ENCODE results near the gene RARA.
A peak's percentile ranks its signal among the peaks of the same experiment; 100 is the strongest.

RARA gene

DNA sequence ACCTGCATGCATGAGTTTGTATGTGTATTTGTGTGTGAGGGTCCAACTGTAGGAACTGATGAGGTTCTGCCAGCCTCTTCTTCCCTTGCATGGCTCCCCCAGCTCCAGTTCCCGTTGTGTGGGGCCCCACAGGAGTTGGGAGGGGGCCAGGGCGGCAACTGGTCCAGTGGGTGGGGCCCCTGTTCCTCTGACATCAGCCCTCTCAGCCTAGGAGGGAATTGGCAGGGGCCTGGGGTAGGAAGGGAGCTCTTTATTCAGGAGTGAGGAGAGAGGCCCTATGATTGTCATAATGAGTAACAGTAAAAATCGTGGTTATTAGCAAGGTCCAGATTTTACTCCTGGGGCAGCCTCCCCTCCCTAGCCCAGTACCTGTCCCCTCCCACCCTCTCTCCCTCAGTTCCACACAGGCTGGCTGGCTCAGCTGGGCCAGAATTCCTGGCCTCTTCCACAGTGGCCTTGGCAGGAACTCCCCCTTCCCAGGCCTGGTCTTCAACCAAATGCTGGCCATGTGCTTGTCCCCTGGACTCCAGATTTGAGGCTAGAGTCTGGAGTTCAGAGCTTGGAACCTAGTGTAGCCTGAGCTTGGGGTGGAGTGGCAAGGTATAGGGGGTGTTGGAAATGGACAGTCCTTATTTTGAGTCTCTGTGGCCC lies 18.9 kb downstream of the RARA start:
- DNase-seq (ENCODE audit: low read depth) = no peak

DNA sequence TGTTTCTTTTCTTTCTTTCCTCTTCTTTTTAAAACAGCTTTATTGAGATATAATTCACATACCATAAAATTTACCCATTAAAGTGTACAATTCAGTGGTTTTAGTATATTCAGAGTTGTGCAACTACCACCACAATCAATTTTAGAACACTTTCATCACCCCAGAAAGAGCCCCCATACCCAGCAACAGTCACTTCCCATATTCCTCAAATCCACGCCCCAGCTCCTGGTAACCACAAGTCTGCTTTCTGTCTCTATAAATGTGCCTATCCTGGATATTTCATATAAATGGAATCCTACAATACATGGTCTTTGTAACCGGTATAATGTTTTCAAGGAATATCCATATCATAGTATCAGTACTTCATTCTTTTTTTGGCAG lies 19.4 kb downstream of the RARA start:
- DNase-seq (ENCODE audit: low read depth) = no peak

DNA sequence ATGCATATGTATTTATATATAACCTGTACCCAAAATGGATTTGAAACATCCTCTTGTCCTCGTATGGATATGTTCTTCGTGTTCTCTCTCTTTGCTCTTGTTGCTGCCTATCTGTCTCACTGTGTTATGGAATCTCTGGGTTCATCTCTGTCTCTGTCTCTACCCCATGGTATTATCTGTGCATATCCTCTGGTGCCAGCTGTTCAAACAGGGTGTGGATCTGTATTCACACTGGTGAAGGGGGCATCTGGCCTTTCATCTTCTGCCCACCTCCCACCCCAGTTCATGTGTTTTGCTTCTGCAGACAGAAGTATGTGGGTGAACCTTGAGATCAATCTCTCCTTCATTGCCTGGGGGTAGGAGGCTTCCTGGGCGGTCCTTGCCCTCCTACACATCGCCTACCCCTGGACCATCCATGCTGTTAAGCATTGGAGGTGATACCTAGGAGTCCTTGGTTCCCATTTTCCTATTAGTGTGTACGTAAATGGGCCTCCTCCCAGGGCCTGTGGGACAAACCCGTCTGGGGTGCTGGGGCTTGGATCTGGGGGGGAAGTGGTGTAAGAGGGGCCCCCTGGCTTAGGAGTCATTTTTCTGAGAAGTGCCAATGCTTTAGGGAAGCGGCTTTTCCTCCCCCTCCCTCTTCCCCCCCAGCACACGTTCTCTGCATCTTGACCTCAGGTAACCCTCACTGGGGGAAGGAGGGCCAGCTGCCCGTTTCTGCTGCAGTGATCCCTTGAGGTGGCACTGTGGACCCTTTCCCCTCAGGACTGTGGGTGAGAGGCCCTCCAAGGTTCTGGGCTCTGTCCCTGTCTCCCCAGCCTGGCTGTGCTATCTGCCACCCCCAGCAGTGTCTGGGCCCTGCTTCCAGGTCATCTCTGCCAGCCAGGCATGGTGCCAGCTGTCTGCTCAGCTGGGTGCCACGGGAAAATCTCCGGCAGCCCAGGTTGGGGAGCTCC lies 21.1 kb downstream of the RARA start:
- no peak for DNase-seq (ENCODE audit: low read depth)

DNA sequence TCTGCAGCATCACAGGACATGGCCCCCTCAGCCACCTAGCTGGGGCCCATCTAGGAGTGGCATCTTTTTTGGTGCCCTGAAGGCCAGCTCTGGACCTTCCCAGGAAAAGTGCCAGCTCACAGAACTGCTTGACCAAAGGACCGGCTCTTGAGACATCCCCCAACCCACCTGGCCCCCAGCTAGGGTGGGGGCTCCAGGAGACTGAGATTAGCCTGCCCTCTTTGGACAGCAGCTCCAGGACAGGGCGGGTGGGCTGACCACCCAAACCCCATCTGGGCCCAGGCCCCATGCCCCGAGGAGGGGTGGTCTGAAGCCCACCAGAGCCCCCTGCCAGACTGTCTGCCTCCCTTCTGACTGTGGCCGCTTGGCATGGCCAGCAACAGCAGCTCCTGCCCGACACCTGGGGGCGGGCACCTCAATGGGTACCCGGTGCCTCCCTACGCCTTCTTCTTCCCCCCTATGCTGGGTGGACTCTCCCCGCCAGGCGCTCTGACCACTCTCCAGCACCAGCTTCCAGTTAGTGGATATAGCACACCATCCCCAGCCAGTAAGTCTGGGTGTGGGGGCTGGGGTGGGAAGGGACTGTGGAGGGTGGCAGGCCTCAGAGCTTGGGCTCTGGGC lies 22.0 kb downstream of the RARA start:
- no peak for DNase-seq (ENCODE audit: low read depth)

DNA sequence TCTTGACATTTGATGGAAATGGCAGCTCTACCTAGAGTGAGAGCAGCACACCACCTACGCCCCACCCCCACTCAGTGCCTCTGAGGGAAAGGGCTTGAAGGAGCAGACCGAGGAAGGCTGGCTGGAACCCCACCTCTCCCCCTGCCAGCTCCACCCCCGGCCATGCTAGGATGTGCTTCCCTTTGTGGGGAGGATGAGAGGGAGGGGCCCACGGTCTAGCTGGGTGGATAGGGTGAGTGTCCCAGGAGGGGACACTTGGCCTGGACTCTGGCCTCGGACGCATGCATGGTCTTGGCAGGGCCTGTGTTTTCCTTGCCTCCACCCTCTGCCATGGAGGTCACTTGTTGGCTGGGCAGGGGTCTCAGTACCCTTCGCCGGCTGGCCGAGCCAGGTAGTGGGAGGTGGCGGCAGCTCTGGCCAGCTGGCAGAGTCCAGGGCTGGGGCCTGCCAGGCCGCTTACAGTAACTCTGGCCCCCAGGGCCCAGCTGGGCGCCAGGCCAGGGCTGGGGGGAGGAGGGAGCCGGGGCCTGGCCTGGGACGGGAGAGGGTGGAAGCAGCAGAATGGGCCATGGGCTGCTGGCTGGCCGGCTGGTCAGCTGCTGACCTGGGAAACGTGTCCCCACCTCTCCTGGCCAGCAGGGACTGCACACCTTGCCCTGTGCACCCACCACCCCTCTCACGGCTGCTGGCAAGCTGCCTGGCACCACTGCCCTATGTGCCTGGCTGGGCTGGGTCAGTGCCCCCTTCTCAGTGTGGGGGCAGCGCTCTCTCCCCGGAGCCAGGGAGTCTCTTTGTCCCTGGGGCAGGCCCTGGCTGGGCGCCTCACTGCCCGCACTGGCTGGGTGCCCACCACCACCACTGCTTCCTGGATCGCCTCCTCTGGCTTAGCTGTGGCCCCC lies 23.0 kb downstream of the RARA start:
- DNase-seq (ENCODE audit: low read depth) = no peak

DNA sequence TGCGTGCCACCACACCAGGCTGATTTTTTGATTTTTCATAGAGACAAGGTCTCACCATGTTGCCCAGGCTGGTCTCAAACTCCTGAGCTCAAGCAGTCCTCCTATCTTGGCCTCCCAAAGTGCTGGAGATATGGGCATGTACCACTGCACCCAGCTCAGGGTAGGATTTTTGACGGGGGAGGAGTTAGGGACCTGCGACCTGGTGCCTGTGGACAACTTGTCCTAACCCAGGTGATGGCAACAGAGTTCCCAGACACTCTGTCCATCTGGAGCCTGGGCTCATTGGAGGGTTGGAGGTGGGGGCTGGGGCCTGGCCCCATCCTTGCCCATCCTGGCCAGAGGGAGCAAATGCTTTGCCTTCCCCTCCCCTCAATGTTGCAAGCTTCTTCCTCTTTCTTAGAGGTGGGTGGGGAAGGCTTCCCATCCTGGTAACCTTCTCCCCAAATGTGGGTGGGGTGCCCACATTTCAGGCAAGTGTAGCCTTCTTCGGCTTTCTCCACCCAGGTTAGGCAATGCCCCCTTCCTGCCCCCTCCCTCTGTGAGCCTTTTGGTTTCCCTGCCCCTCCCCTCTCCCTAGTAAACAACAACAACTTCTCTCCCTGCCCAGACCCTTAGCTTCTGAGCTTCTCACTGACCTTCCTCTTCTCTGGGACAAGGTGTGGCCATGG lies 24.9 kb downstream of the RARA start:
- no peak for DNase-seq (ENCODE audit: low read depth)

DNA sequence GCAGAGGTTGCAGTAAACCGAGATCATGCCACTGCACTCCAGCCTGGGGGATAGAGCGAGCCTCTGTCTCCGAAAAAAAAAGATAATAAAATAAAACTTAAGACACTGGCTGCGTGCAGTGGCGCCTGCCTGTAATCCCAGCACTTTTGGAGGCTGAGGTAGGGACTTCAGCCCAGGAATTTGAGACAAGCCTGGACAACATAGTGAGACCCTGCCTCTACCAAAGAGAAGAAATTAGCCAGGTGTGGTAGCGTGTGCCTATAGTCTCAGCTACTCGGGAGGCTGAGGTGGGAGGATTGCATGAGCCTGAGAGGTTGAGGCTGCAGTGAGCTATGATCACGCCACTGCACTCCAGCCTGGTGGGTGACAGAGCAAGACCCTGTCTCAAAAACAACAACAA lies 26.6 kb downstream of the RARA start:
- no peak for DNase-seq (ENCODE audit: low read depth)

DNA sequence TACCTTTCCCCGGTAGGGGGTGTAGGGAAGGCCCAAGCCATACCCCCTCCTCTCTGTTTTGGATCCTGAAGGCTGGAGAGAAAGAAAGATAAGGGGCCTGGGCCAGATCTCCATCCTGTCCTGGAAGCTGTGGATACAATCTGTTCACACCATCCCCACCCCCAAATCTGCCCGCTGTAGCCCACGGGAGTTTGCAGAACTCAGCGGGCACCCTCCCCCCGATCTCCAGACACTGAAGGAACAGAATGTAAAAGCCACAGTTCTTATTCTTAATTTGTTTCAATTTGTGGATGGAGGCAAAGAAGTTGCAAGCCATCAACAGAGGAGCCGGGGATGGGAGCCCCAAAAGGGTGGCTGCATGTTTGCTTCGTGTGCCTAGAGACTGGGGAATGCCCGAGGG lies 28.4 kb downstream of the RARA start:
- DNase-seq (ENCODE audit: low read depth) = no peak

DNA sequence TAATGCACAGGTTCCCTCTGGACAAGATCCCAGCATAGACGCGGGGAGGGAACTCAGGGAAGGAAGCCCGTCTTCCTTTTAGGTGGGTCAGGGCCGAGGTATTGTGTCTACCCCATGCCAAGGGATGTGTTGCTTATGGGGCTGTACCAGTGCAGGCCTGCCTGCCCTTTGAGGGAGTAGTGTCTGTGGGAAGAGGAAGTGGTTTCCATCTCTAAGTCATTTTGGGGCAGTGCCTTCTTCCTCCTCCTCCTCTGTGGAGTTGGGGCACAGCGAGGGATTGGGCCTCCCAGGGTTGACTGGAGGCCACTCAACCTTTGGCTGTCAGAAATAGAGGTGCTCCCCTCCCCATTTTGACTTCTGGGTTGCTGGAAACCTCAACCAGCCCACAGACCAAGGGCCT lies 29.1 kb downstream of the RARA start:
- DNase-seq (ENCODE audit: low read depth) = no peak

DNA sequence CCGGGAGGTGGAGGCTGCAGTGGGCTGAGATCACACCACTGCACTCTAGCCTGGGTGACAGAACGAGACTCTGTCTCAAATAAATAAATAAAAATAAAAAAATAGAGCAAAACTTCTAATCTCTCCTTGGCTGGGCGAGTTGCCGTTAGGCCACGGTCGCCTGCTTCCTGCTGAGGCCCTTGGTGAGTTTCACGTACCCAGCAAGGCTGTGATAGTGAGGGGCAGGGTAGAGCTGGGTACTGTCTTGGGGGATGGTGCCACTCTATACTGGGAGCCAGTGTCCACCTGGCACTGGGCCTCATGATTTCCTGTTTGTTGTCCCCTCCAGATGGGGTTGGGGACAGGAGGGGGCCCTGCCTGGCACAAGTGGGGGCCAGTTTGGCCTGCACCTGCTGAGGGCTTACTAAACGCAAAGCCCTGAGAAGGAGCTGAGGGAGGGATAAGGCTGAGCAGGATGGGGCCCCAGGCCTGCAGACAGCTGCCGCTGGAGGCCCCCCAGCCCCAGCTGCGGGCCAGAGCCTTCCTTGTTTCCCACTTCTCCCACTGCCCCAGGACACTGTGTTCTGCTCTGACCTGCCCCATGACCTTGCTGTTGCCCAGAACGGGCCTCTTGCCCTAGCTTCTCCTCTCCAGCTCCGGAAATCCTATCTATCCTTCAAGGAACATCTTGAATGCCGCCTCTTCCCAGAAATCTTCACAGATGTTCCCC lies 30.1 kb downstream of the RARA start:
- no peak for DNase-seq (ENCODE audit: low read depth)

DNA sequence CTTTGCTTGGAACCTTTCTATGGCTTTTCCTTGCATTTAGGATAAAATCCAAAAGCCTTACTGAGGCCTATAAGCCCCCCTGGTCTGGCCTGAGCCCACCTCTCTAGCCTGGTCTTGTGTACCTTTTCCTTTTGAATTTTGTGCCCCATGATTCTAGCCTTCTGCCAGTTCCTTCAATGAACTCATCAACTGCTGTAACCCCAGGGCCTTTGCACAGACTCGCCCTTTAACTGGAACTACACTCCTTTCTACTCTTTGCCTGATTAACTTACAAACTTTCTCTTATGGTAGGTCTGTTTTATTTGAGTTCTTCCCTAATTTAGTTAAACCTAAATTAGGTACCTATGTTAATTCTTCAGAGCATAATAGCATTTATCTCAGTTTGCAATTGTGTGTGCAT lies 31.3 kb downstream of the RARA start:
- DNase-seq (ENCODE audit: low read depth) = no peak

DNA sequence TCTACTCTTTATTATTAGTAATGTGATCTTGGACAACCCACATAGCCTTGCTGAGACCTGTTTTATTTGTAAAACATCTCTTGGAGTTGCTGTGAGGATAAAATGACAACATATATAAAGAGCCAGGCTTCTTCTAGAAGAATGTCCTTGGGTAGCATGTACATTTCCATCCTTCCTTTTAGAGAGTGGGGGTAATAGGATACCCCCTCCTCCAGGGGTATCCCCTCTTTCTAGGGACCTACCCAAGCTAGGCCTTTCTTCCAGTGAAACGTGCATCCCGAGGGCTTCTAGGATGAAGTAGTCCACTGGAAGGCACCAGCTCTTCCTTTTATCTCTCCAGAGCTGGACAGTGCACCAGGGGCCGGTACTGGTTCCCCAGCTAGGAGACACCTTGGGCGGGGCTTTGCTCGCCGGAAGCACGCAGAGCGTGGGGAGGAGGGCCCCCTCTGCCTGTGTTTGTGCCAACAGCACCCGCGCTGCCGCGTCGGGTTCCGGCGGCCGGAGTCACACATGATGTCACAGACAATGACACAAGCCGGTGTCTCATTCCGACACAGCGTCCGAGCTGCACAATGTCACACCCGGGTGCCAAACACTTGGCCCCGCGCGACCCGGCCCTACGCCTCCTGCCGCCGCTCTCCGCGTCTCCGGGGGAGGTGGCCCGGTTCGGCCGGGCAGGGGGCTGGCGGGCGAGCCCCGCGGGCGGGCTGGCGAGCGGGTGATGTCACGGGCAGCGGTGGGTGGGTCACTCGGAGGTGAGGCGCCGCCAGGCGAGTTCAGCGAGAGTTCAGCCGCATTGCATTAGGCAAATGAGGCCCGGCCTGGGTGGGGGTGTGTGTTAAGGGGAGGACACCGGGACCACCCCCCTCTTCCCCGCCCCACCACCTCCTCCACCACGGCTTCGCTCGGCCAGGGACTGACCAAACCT lies 32.2 kb downstream of the RARA start:
- DNase-seq (ENCODE audit: low read depth) = peak; percentile 83

DNA sequence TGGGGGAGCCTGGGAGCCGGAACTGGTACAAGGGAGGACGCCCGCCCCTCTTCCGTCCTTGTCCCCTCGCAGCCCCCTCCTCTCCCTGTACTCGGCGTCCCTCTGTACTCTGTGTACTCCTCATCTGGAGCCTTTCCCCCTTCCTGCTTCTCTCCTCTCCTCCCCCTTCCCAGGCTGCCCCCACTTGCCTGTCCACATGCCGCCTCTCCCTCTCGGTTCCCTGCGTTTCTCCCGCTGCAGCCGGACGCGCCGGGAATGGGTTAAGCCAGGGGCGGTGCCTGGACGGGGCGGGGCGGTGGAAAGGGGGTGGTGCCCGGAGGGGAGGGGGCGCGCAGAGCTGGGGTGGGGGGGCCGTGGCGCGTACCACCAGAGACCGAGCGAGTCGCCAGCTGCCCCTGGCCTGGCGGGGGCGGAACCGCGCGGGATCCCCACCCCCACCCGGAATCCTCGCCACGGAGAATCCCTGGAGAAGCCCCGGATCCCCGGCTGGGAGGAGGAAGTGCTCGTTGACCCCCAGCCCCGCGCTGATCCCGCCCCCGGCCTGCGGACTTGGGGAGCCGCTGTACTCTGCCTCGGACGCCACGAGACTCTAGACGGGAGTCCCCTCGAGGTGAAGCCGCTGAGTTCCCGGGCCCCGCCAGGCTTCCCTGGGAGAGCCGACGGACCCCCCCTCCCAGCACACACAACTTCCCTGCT lies 33.0 kb downstream of the RARA start:
- no peak for DNase-seq (ENCODE audit: low read depth)

DNA sequence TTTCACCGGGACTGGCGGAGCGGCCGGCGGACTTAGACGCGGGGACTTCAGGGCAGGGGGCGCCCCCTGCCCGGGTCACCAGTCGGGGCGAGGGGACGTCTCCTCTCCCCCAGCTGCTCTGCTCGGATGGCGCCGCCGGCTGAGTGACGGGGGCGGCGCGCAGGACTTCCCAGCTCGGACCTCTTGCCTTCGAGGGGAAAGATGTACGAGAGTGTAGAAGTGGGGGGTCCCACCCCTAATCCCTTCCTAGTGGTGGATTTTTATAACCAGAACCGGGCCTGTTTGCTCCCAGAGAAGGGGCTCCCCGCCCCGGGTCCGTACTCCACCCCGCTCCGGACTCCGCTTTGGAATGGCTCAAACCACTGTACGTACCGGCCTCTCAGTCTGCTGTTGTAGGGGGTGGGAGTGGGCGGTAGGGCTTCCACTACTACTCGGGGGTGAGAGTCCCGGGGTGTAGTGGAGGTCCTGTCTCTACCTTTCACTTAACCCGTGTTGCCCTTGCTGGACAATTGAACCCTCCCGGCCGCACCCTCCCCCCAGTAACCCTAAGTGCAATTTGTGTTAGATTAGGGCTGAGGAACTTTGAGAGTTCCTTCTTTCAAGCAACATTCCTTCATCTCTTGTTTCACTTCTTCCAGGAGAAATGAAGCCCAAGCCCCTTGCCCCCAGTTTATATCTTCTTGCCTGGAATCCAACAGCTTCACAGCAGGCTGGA lies 33.7 kb downstream of the RARA start:
- no peak for DNase-seq (ENCODE audit: low read depth)

DNA sequence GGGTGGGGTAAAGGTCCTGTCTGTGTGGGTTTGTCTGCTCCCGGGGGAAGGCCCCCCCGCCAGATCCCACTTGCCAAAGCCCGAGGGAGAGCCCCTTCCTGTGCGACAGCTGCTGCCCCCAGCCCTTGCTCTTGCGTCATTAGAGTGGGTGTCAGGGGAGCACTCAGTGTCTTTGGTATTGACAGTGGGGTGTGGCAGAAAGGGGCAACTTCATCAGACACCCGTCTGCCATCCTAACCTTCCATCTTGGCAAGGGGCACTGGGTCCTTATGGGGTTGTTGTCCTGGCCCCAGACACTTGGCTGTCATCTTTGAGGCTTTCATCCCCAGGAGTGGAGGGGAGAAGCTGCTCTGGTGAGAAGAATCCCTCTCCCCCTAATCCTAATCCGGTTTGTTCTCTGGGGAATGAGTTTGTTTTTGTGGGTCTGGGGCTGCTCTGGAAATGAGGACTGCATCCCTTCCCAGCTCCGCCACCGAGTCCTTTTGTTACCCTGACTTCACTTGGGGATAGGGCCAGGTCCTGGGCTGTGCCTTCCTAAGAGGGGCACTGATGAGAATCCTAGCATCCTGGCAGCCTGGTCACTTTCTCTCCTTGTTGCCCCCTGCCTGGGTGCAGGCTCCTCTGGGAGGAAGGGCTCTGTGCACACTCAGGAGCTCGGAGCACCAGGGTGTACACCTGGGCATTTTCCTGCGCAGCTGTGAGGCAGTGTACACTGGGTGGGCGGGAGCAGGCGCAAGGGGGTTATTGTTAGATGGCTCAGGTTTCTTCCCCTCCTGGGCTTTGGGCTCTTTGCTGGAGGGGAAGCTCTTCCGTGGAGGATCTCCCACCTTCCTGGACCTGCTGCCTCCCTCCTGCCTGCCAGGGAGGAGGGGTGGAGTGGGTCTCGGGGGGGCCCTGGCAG lies 34.5 kb downstream of the RARA start:
- no peak for DNase-seq (ENCODE audit: low read depth)

DNA sequence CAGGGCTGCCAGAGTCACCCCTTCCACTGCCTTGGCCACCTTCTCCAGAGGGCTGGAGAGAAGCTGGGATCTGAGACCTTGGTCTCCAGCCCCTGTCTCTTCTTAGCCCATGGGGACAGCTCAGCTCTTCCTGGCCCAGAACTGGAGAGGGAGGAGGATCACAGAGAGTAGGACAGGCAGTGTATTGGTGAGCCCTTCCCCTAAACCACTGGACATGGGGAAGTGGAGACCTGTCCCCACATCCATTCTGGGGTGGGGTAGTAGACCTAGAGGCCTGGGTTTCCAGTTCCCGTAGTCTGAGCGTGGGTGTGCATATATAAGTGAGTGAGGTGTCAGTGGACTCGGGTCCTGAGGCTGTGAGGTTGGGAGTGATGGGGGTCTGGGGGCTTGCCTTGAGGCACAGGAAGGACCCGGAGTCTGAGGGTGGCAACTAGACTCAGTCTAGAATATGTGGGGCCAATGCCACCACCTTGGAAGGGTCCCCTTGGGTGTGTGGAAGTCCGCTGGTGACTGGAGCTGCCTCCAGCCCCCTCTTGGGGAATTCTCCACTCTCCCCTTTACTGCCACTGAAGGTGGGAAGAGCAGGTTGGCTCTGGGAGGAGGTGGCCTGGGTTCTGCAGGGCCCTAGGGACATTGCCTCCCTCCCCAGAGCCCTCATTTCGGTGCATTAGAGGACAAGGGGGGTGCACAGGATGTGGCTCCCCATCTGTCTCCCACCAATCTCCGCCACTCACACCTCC lies 35.6 kb downstream of the RARA start:
- DNase-seq (ENCODE audit: low read depth) = no peak
